Measurements from ENCODE around the gene XPO4. TPM values are rescaled to one million over a fixed set of nuclear protein-coding genes. Genes with fewer than 3 reads are reported as not detected.

The XPO4 gene
- total RNA-seq, 1 experiment from 2014 or later, result 34.1 TPM

- H3K79me1 ChIP-seq (ENCODE audit: insufficient read depth, low read depth, low read length, poor library complexity, severe bottlenecking), result no peaks in the 10 kb centered on the region
- Mint-ChIP-seq H3K4me1 (peaks cover 5 to 16% of the 10 kb centered on the region in 2 experiments), H3K27me3 (ENCODE audit: low read depth) (no peaks in the 10 kb centered on the region), H3K4me3 (no peak overlapping the region), H3K36me3 (ENCODE audit: insufficient read depth in 1 of 3, low read depth in 3 of 3) (peaks cover 3 to 15% (median 8%) of the 10 kb centered on the region in 3 experiments; a peak in 5 of 7 replicates), H3K9me3 (no peaks in the 10 kb centered on the region), H3K27ac (no peak overlapping the region)
- no peak overlapping the region for H2BK20ac ChIP-seq (ENCODE audit: low read depth, low read length, poor library complexity, severe bottlenecking)
- H3K27ac ChIP-seq (ENCODE audit: insufficient read length, low read depth, low read length), result no peak overlapping the region
- no peaks in the 10 kb centered on the region for H3K23me2 ChIP-seq (ENCODE audit: insufficient read length, low read depth, low read length, poor library complexity, severe bottlenecking)
- DNase-seq, result no peak
- no peaks in the 10 kb centered on the region; the same call in 1 of the 2 replicates for H3K79me2 ChIP-seq (ENCODE audit: insufficient read depth, low read length)
- H3K27me3 ChIP-seq (ENCODE audit: insufficient read depth, low read length), result no peaks in the 10 kb centered on the region
- H4K8ac ChIP-seq (replicated peaks; ENCODE audit: insufficient read length, low read depth, low read length), result no peak overlapping the region
- H3K9ac ChIP-seq (ENCODE audit: extremely low read depth, insufficient read length, low read length), result no peak overlapping the region
- no peak overlapping the region for H4K5ac ChIP-seq (ENCODE audit: insufficient read length, low read depth, low read length)
- no peak overlapping the region for H3K4ac ChIP-seq (ENCODE audit: low read depth, low read length)
- no peaks in the 10 kb centered on the region for H4K20me1 ChIP-seq (ENCODE audit: control insufficient read depth, insufficient read depth, insufficient read length)
- WGBS (ENCODE audit: extremely low coverage, insufficient read length, low lambda C conversion rate), result no CpG with 5 or more reads among the region's 1 CpG
- no peak overlapping the region for H2AK5ac ChIP-seq (ENCODE audit: insufficient read length, low read length)
- no peak overlapping the region for H3T11ph ChIP-seq (ENCODE audit: low read length)
- no peak overlapping the region for H4K91ac ChIP-seq (ENCODE audit: insufficient read length, low read depth, low read length)
- peaks cover 2% of the 10 kb centered on the region; the same call in 1 of the 2 replicates for H3K4me1 ChIP-seq (ENCODE audit: insufficient read depth, low read length)
- H3K18ac ChIP-seq (ENCODE audit: insufficient read length, low read depth, low read length), result no peak overlapping the region
- no peaks in the 10 kb centered on the region for H3K9me3 ChIP-seq (ENCODE audit: control insufficient read depth, low read depth, low read length)
- H3K23ac ChIP-seq (ENCODE audit: insufficient read length, low read depth, low read length), result no peak overlapping the region
- no peak overlapping the region for H2BK5ac ChIP-seq (ENCODE audit: insufficient read length, low read length)
- no peak overlapping the region for H2BK15ac ChIP-seq (ENCODE audit: low read depth, low read length)
- no peak overlapping the region for H2BK120ac ChIP-seq (ENCODE audit: low read depth, low read length, poor library complexity, severe bottlenecking)
- no peak overlapping the region for H2BK12ac ChIP-seq (ENCODE audit: insufficient read length, low read depth, low read length)
- H3K4me2 ChIP-seq (ENCODE audit: insufficient read depth, insufficient read length, low read length), result no peak overlapping the region
- H3K14ac ChIP-seq (ENCODE audit: insufficient read depth, low read length), result no peak overlapping the region
- no peak overlapping the region for H3K56ac ChIP-seq (ENCODE audit: insufficient read length, low read depth, low read length)
- no peak overlapping the region for H2AFZ ChIP-seq (ENCODE audit: low read length)
- TF ChIP-seq CTCF (conservative IDR thresholded peaks at IDR 0.05), result no peak
These were observed 79.5 kb downstream of the XPO4 start for GRCh38 chr13:20823071-20823470.

All from H9 (cell line).